GM18499 (cell line): ENCODE data around the gene STS.

Experiments
- ATAC-seq: cut with Tn5 transposase; IDR thresholded peaks from one replicate; pipeline ENCODE4 v1.9.1; 2021; ENCODE audit warnings: moderate number of reproducible peaks; ENCODE audit not compliant: insufficient read depth, unreplicated experiment

STS gene

GRCh38 chrX:7147413-7147977 is at the start of gene STS:
Gene STS (plus strand): TSS chrX:7147712. CDS start chrX:7253200, 105,488 bp downstream.
- peak; percentile 16 for ATAC-seq

- ATAC-seq: no peak
Observed at GRCh38 chrX:7100022-7100421, 47.5 kb upstream of the STS start.

GRCh38 chrX:7102119-7102518 is 45.4 kb upstream of the STS start:
- ATAC-seq: no peak

- ATAC-seq: no peak
Observed at GRCh38 chrX:7106649-7107048, 40.9 kb upstream of the STS start.

GRCh38 chrX:7108030-7108429 is 39.5 kb upstream of the STS start:
- no peak for ATAC-seq

GRCh38 chrX:7109049-7109531 is 38.4 kb upstream of the STS start:
- no peak for ATAC-seq

GRCh38 chrX:7109838-7110793 is 37.4 kb upstream of the STS start:
- ATAC-seq: peak; percentile 63

- peak; percentile 32 for ATAC-seq
Observed at GRCh38 chrX:7110821-7111276, 36.7 kb upstream of the STS start.

- no peak for ATAC-seq
Observed at GRCh38 chrX:7111518-7111917, 36.0 kb upstream of the STS start.

GRCh38 chrX:7112071-7112470 is 35.4 kb upstream of the STS start:
- no peak for ATAC-seq

GRCh38 chrX:7115557-7115956 is 32.0 kb upstream of the STS start:
- ATAC-seq: peak; percentile 58

- ATAC-seq: no peak
Observed at GRCh38 chrX:7116081-7116480, 31.4 kb upstream of the STS start.

GRCh38 chrX:7117587-7117986 is 29.9 kb upstream of the STS start:
- ATAC-seq: no peak

- ATAC-seq: no peak
Observed at GRCh38 chrX:7119950-7120877, 27.3 kb upstream of the STS start.

GRCh38 chrX:7120878-7121219 is 26.7 kb upstream of the STS start:
- no peak for ATAC-seq

GRCh38 chrX:7127056-7127455 is 20.5 kb upstream of the STS start:
- no peak for ATAC-seq

GRCh38 chrX:7131621-7132020 is 15.9 kb upstream of the STS start:
- ATAC-seq: no peak

GRCh38 chrX:7132335-7133049 is 15.0 kb upstream of the STS start:
- peak; percentile 70 for ATAC-seq

GRCh38 chrX:7133050-7133440 is 14.5 kb upstream of the STS start:
- no peak for ATAC-seq

- no peak for ATAC-seq
Observed at GRCh38 chrX:7134981-7135380, 12.5 kb upstream of the STS start.
